Fibroblast of skin of left biceps (primary cell): ENCODE measurements around the gene ZNF26.

ENCODE experiments used
- DNase-seq, 2 experiments: peaks; one replicate each; pipeline ENCODE4 v3.0.0-alpha.2; 2013; ENCODE audit warnings: low read depth in 2 of 2

ZNF26 gene

DNA sequence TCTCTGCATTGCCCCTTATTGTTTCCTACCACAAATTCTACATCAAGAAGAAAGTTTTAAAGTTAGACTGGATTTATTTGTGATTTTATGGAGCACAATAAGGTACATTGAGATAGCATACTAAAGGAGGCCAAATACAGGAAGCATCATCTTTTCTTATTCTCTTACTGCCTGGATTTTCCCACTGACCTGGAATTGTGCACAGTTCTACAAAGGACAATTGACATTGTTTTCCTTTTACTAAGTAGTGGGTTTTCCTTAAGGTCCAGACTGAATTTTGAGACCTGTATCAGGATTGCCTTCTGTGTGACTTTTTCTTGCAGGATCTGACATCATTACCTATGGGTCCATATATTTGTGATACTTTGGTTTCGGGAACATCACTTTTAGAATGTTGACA lies 75.8 kb downstream of the ZNF26 start:
- no peak for DNase-seq

DNA sequence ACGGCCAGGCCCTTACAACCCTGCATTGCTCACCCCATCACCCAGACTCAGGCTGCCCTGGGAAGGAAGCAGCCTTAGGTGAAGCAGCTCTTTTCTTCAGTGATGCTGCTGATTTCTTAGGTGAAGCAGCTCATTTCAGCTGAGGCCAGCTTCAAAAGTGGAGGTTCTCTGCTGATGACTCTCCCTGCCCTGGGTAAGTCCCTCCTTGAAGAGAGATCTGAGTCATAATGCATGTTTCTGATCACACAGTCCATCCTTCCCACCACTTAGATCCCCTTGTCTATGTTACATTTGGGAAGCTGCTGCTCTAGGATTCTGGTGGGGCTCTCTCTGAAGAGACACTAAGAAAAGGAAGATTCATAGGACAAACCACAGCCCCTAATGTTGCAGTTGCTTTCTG lies 77.4 kb downstream of the ZNF26 start:
- no peak for DNase-seq

DNA sequence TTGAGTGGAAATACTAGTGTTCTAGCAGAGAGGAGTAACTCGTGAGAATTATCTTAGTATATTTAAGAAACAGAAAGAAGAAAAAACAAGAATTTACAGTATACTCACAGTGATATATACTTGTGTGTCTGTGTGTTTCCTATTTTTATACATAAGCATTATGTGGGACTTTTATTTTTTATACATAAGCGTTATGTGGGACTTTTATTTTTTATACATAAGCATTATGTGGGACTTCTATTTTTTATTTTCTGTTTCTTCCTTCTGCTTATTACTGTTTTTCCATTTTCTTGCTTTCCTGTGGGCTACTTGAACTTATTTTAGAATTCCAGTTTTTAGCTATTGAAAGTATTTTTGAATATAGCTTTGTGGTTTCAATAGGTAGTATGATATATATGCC lies 87.7 kb downstream of the ZNF26 start:
- DNase-seq: no peak
